Left colon (tissue), 2 donors: ENCODE data around the gene SDHAF3. TPM values are rescaled to one million over a fixed set of nuclear protein-coding genes. Genes with fewer than 3 reads are reported as not detected.
A peak's percentile ranks its signal among the peaks of the same experiment; 100 is the strongest.
"Not testable (repeated sequence)": the region's sequence is repeated elsewhere in the genome, so short reads cannot be mapped to it uniquely, and the experiment has no call there.

Experiments used
- ATAC-seq: fragments of 200-7000 bp; cut with Tn5 transposase; one replicate; pipeline ENCODE4 v1.9.1; 2020; ENCODE audit warnings: mild to moderate bottlenecking, moderate library complexity
- DNase-seq, 2 donors: peaks; one replicate each; pipeline ENCODE4 v3.0.0-alpha.2; 2020
- intact Hi-C, 2 donors: fragments of 100-400 bp; cut with DNase I in 1 of 2; cut with micrococcal nuclease in 1 of 2; formaldehyde crosslinking; loops; one replicate each; pipeline versions ENCODE4 v1.11.2 to v1.14.0; 2022; cut with DNase I, micrococcal nuclease
- total RNA-seq, 2 donors: library from RNA; stranded (reverse); fragmentation: NEBNext Ultra II Directional; extraction: Animal tissue kit (Norgen Biotek cat#: 25700); gene quantifications; one replicate each; pipeline ENCODE4 v1.2.1, GENCODE V29; 2021
- donor health status: DM: no; HTN: no; CAD: no.
- donor health status: DM: yes; HTN: yes; CAD: no.

Gene SDHAF3
- total RNA-seq, 2 donors from 2014 or later: 18.1 to 18.8 TPM

GRCh38 chr7:97119747-97120146 lies 2.2 kb downstream of the SDHAF3 start:
- intact Hi-C loops: no loop called here
- DNase-seq: no peak
- ATAC-seq: no peak

- intact Hi-C loops: no loop called here
- DNase-seq: no peak
- no peak for ATAC-seq
Measured at GRCh38 chr7:97120713-97121457, 3.4 kb downstream of the SDHAF3 start.

GRCh38 chr7:97123115-97123514 lies 5.6 kb downstream of the SDHAF3 start:
- ATAC-seq, DNase-seq, intact Hi-C loops: not testable (repeated sequence)

GRCh38 chr7:97126483-97127171 lies 9.1 kb downstream of the SDHAF3 start:
- ATAC-seq (no peak), DNase-seq (no peak)
- intact Hi-C loops: no loop called here

GRCh38 chr7:97128736-97129135 lies 11.2 kb downstream of the SDHAF3 start:
- ATAC-seq (no peak), DNase-seq (no peak)
- intact Hi-C loops: no loop called here

GRCh38 chr7:97130417-97131139 lies 13.1 kb downstream of the SDHAF3 start:
- intact Hi-C loops: no loop called here
- DNase-seq (no peak), ATAC-seq (no peak)

- intact Hi-C loops: no loop called here
- no peak for DNase-seq
- ATAC-seq: no peak
Measured at GRCh38 chr7:97133159-97133558, 15.7 kb downstream of the SDHAF3 start.

- intact Hi-C loops: no loop called here
- no peak for ATAC-seq
Measured at GRCh38 chr7:97138830-97139229, 21.3 kb downstream of the SDHAF3 start.

GRCh38 chr7:97145068-97145467 lies 27.6 kb downstream of the SDHAF3 start:
- DNase-seq (no peak), ATAC-seq (no peak)
- intact Hi-C loops: no loop called here

More at GRCh38 chr7:97138830-97139229, 21.3 kb downstream of the SDHAF3 start:
- no peak for DNase-seq

GRCh38 chr7:97149843-97150242 lies 32.3 kb downstream of the SDHAF3 start:
- no peak for DNase-seq
- intact Hi-C loops: no loop called here
- ATAC-seq: no peak

GRCh38 chr7:97155897-97156418 lies 38.5 kb downstream of the SDHAF3 start:
- ATAC-seq: no peak

GRCh38 chr7:97159984-97160383 lies 42.5 kb downstream of the SDHAF3 start:
- DNase-seq, ATAC-seq, intact Hi-C loops: not testable (repeated sequence)

More at GRCh38 chr7:97155897-97156418, 38.5 kb downstream of the SDHAF3 start:
- no peak for DNase-seq
- intact Hi-C loops: no loop called here

- intact Hi-C loops, ATAC-seq, DNase-seq: not testable (repeated sequence)
Measured at GRCh38 chr7:97161609-97162008, 44.1 kb downstream of the SDHAF3 start.

GRCh38 chr7:97166308-97166707 lies 48.8 kb downstream of the SDHAF3 start:
- ATAC-seq (no peak), DNase-seq (no peak)
- intact Hi-C loops: no loop called here

- intact Hi-C loops: no loop called here
- ATAC-seq (no peak), DNase-seq (no peak)
Measured at GRCh38 chr7:97167176-97167575, 49.7 kb downstream of the SDHAF3 start.

- intact Hi-C loops: no loop called here
- ATAC-seq (no peak), DNase-seq (no peak)
Measured at GRCh38 chr7:97167749-97168148, 50.3 kb downstream of the SDHAF3 start.

- intact Hi-C loops: no loop called here
- no peak for DNase-seq
- no peak for ATAC-seq
Measured at GRCh38 chr7:97174303-97174702, 56.8 kb downstream of the SDHAF3 start.

- ATAC-seq (peak; percentile 57), DNase-seq (peak in 1 of 2 donors; percentile 16)
- intact Hi-C loops: loop anchor here in 1 of 2 donors (5.0 kb wide), 1 partner anchor 72 kb away; no protein-coding TSS in a partner anchor
Measured at GRCh38 chr7:97179454-97180104, 62.1 kb downstream of the SDHAF3 start.

GRCh38 chr7:97187067-97187466 lies 69.6 kb downstream of the SDHAF3 start:
- DNase-seq: no peak
- peak; percentile 31 for ATAC-seq
- intact Hi-C loops: no loop called here
